ENCODE measurements around the gene TTC28.

- TF ChIP-seq, protein P1, sequence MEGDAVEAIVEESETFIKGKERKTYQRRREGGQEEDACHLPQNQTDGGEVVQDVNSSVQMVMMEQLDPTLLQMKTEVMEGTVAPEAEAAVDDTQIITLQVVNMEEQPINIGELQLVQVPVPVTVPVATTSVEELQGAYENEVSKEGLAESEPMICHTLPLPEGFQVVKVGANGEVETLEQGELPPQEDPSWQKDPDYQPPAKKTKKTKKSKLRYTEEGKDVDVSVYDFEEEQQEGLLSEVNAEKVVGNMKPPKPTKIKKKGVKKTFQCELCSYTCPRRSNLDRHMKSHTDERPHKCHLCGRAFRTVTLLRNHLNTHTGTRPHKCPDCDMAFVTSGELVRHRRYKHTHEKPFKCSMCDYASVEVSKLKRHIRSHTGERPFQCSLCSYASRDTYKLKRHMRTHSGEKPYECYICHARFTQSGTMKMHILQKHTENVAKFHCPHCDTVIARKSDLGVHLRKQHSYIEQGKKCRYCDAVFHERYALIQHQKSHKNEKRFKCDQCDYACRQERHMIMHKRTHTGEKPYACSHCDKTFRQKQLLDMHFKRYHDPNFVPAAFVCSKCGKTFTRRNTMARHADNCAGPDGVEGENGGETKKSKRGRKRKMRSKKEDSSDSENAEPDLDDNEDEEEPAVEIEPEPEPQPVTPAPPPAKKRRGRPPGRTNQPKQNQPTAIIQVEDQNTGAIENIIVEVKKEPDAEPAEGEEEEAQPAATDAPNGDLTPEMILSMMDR (IDR thresholded peaks at IDR 0.05; ENCODE audit: insufficient read depth, low read depth, low read length), result no peak
- no peak for TF ChIP-seq EZH2 (IDR thresholded peaks at IDR 0.05; ENCODE audit: insufficient read depth, low read length)
These were observed 299.7 kb downstream of the TTC28 start for GRCh38 chr22:28379951-28380350.
